Fibroblast of mammary gland (primary cell): ENCODE data around the gene NCKAP5L.
"Not testable (repeated sequence)": the region's sequence is repeated elsewhere in the genome, so short reads cannot be mapped to it uniquely, and the experiment has no call there.

Source experiments
- DNase-seq: peaks from one replicate; pipeline ENCODE4 v3.0.0-alpha.2; 2010; ENCODE audit warnings: low read depth
- H3K4me3 ChIP-seq: 2 replicates; pipeline ENCODE4 v1.5.1; 2011; ENCODE audit warnings: low read depth, mild to moderate bottlenecking, low read length, moderate library complexity; ENCODE audit not compliant: control insufficient read depth
- TF ChIP-seq, protein P1 (sequence below): conservative IDR thresholded peaks from 2 replicates; pipeline ENCODE4 v1.5.1; 2011; ENCODE audit warnings: low read depth, low read length, inconsistent platforms; ENCODE audit not compliant: control insufficient read depth, insufficient read depth

The NCKAP5L gene

DNA sequence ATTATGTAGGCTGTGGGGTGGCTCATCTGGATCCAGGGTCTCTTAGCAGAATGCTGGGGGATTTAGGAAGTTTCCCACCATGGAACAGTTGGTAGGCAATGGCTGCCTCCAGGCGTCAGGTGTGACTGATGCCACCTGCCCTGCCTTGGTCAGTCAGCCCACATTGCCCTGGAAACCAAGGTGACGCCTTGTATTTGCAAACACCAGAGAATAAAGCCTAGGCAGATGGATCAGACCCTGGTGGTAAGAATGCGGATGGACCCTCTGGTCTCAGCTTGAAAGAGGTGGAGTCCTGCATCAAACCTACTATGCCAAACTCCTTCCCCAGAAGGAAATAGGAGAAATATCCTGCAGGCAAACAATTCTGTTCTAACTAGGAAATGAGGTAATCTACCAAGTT lies 38.2 kb downstream of the NCKAP5L start:
- TF ChIP-seq, protein P1, sequence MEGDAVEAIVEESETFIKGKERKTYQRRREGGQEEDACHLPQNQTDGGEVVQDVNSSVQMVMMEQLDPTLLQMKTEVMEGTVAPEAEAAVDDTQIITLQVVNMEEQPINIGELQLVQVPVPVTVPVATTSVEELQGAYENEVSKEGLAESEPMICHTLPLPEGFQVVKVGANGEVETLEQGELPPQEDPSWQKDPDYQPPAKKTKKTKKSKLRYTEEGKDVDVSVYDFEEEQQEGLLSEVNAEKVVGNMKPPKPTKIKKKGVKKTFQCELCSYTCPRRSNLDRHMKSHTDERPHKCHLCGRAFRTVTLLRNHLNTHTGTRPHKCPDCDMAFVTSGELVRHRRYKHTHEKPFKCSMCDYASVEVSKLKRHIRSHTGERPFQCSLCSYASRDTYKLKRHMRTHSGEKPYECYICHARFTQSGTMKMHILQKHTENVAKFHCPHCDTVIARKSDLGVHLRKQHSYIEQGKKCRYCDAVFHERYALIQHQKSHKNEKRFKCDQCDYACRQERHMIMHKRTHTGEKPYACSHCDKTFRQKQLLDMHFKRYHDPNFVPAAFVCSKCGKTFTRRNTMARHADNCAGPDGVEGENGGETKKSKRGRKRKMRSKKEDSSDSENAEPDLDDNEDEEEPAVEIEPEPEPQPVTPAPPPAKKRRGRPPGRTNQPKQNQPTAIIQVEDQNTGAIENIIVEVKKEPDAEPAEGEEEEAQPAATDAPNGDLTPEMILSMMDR: no peak
- no peak overlapping the region for H3K4me3 ChIP-seq
- no peak for DNase-seq

DNA sequence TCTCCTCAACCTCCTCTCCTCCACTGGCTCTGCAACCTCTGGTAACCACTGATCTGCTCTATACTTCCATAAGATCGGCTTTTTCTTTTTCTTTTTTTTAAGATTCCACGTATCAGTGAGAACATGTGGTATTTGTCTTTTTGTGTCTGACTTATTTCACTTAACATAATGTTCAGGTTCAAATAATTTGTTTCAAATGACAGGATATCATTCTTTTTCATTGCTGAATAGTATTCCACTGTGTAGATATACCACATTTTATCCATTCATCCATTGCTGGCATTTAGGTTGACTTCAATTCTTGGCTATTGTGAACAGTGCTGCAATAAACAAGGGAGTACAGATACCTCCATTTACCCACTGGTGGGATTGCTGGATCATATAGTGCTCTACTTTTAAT lies 40.5 kb downstream of the NCKAP5L start:
- TF ChIP-seq, protein P1: no peak
- no peak overlapping the region for H3K4me3 ChIP-seq
- DNase-seq: no peak

DNA sequence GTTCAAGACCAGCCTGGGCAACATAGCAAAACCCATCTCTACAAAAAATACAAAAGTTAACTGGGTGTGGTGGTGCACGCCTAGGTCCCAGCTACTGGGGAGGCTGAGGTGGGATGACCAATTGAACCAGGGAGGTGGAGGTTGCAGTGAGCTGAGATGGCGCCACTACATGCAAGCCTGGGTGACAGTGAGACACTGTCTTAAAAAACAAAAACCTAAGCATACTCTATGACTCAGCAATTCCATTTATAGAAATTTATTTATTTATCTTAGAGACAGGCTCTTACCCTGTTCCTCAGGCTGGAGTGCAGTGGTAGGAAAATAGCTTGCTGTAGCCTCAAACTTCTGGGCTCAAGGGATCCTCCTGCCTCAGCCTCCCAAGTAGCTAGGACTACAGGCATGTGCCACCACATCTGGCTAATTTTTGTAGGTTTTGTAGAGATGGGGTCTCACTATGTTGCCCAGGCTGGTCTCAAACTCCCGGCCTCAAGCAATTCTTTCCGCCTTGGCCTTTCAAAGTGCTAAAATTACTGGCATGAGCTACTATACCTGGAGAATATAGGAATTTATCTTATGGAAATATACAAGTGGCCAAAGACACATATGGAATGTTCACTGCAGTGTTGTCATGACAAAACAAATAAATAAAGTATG lies 43.3 kb downstream of the NCKAP5L start:
- TF ChIP-seq, protein P1: no peak
- DNase-seq: peak; percentile 52
- no peak overlapping the region for H3K4me3 ChIP-seq

GRCh38 chr12:49783917-49784676 lies 44.1 kb downstream of the NCKAP5L start:
- DNase-seq: peak; percentile 91
- TF ChIP-seq, protein P1: no peak
- H3K4me3 ChIP-seq: no peak overlapping the region

- not testable (repeated sequence) for DNase-seq
Measured at GRCh38 chr12:49780914-49781313, 47.3 kb downstream of the NCKAP5L start.

GRCh38 chr12:49779581-49779980 lies 48.6 kb downstream of the NCKAP5L start:
- H3K4me3 ChIP-seq: no peak overlapping the region
- TF ChIP-seq, protein P1: no peak
- DNase-seq: no peak

More at GRCh38 chr12:49780914-49781313, 47.3 kb downstream of the NCKAP5L start:
- H3K4me3 ChIP-seq: not testable (repeated sequence)
